Measurements from ENCODE around the gene CACNG7. TPM values are rescaled to one million over a fixed set of nuclear protein-coding genes. Genes with fewer than 3 reads are reported as not detected.

CACNG7 gene
- total RNA-seq, 1 experiment from 2014 or later, result not detected

- no peaks in the 10 kb centered on the region for H3F3A ChIP-seq (ENCODE audit: low read length, unreplicated experiment)
- no peak within 1 kb of the TSS for H3K27ac ChIP-seq (ENCODE audit: low read length)
- peak within 1 kb of the TSS; percentile 75 for H3K4me2 ChIP-seq (ENCODE audit: low read length)
- H3K9me3 ChIP-seq (ENCODE audit: low read length), result no peaks in the 10 kb centered on the region
- peak; percentile 48 for DNase-seq
- intact Hi-C loops (cut with micrococcal nuclease), result no loop called here
- TF ChIP-seq EZH2phosphoT487 (IDR thresholded peaks at IDR 0.05; ENCODE audit: borderline replicate concordance, low read length) (no peak), CTCF (conservative IDR thresholded peaks at IDR 0.05; ENCODE audit: low read depth, low read length) (no peak), EZH2 (IDR thresholded peaks at IDR 0.05; ENCODE audit: low read length, unreplicated experiment) (no peak)
- H4K20me1 ChIP-seq (ENCODE audit: low read length), result no peaks in the 10 kb centered on the region
- BruUV-seq (replicated peaks), result TSS peak; percentile 18
- peak within 1 kb of the TSS; percentile 61 for H3K4me3 ChIP-seq (ENCODE audit: low read length)
- H3K9me2 ChIP-seq (replicated peaks; ENCODE audit: low read length), result no peaks in the 10 kb centered on the region
- peak; percentile 68 for ATAC-seq
- H3K79me2 ChIP-seq (ENCODE audit: low read length), result no peaks in the 10 kb centered on the region
- H3K9ac ChIP-seq (ENCODE audit: low read length), result peak within 1 kb of the TSS; percentile 19; the same call in 1 of the 2 replicates
- H3K36me3 ChIP-seq (ENCODE audit: low read depth, low read length), result no peaks in the 10 kb centered on the region
- no peaks in the 10 kb centered on the region for H3K27me3 ChIP-seq (ENCODE audit: low read length)
- POLR2A ChIA-PET (ENCODE audit: unreplicated experiment), result no interaction called here
- peak within 1 kb of the TSS; percentile 69 for H2AFZ ChIP-seq (ENCODE audit: low read length)
- 0 out of 2 replicates have a peak, but pooled peaks cover 3% of the 10 kb centered on the region for H3K4me1 ChIP-seq (ENCODE audit: insufficient read depth, low read length)
- CTCF ChIA-PET, result interaction anchor here (0.5 to 0.7 kb wide), 3 partner anchors 10 to 38 kb away, joined by 3 to 5 read pairs (median 4); no protein-coding TSS in a partner anchor
Measured at GRCh38 chr19:53991224-53992113, 82.4 kb downstream of the CACNG7 start, which contains the start of gene CACNG6. TSS of gene CACNG6 (plus strand) at chr19:53991637. CDS start at chr19:53992878, 1,241 bp downstream.

- intact Hi-C loops (cut with micrococcal nuclease), result no loop called here
- Histone ChIP-seq H3K4me1 (ENCODE audit: insufficient read depth, low read length) (0 out of 2 replicates have a peak, but pooled peaks cover 3% of the 10 kb centered on the region), H2AFZ (ENCODE audit: low read length) (no peak overlapping the region), H4K20me1 (ENCODE audit: low read length) (no peaks in the 10 kb centered on the region), H3K9ac (ENCODE audit: low read length) (no peak overlapping the region), H3K27me3 (ENCODE audit: low read length) (no peaks in the 10 kb centered on the region), H3F3A (ENCODE audit: low read length, unreplicated experiment) (no peaks in the 10 kb centered on the region), H3K4me2 (ENCODE audit: low read length) (no peak overlapping the region), H3K4me3 (ENCODE audit: low read length) (no peak overlapping the region), H3K36me3 (ENCODE audit: low read depth, low read length) (no peaks in the 10 kb centered on the region), H3K9me3 (ENCODE audit: low read length) (no peaks in the 10 kb centered on the region), H3K79me2 (ENCODE audit: low read length) (no peaks in the 10 kb centered on the region), H3K27ac (ENCODE audit: low read length) (no peak overlapping the region), H3K9me2 (replicated peaks; ENCODE audit: low read length) (no peaks in the 10 kb centered on the region)
- ChIA-PET POLR2A (ENCODE audit: unreplicated experiment) (interaction anchor here (0.7 kb wide), 1 partner anchor 331 kb away, joined by 3 read pairs; no protein-coding TSS in a partner anchor), CTCF (no interaction called here)
- DNase-seq (no peak), ATAC-seq (no peak)
- TF ChIP-seq EZH2 (IDR thresholded peaks at IDR 0.05; ENCODE audit: low read length, unreplicated experiment) (no peak), CTCF (conservative IDR thresholded peaks at IDR 0.05; ENCODE audit: low read depth, low read length) (no peak), EZH2phosphoT487 (IDR thresholded peaks at IDR 0.05; ENCODE audit: borderline replicate concordance, low read length) (no peak)
- no TSS peak for BruUV-seq (replicated peaks)
Measured at GRCh38 chr19:53992211-53992610, 83.1 kb downstream of the CACNG7 start.

Data from PC-3 (cell line).